UCSD-AML1 (cell line): ENCODE data around the gene AACS.
"Not testable (repeated sequence)": the region's sequence is repeated elsewhere in the genome, so short reads cannot be mapped to it uniquely, and the experiment has no call there.

ENCODE experiments used
- DNase-seq: peaks from one replicate; lab custom pipeline; 2025; ENCODE audit not compliant: unreplicated experiment; lab: John Stamatoyannopoulos, UW

The AACS gene

GRCh38 chr12:125056306-125056705, 8.9 kb upstream of the AACS start:
- no peak for DNase-seq

GRCh38 chr12:125057708-125058107, 7.5 kb upstream of the AACS start:
- DNase-seq: no peak

GRCh38 chr12:125061229-125061628, 4.0 kb upstream of the AACS start:
- DNase-seq: no peak

- DNase-seq: not testable (repeated sequence)
Observed at GRCh38 chr12:125063522-125063921, 1.7 kb upstream of the AACS start.

GRCh38 chr12:125064492-125064891, 743 bp upstream of the AACS start:
- no peak for DNase-seq

GRCh38 chr12:125065919-125066570, 810 bp downstream of the AACS start:
- DNase-seq: no peak

GRCh38 chr12:125068391-125068790, 3.2 kb downstream of the AACS start:
- DNase-seq: no peak

- DNase-seq: no peak
Observed at GRCh38 chr12:125069616-125070015, 4.4 kb downstream of the AACS start.

GRCh38 chr12:125070112-125070511, 4.9 kb downstream of the AACS start:
- DNase-seq: no peak

GRCh38 chr12:125070661-125071390, 5.6 kb downstream of the AACS start:
- DNase-seq: no peak

- no peak for DNase-seq
Observed at GRCh38 chr12:125071456-125071855, 6.2 kb downstream of the AACS start.

- no peak for DNase-seq
Observed at GRCh38 chr12:125072496-125072895, 7.3 kb downstream of the AACS start.

GRCh38 chr12:125074294-125074693, 9.1 kb downstream of the AACS start:
- not testable (repeated sequence) for DNase-seq

GRCh38 chr12:125076103-125076502, 10.9 kb downstream of the AACS start:
- DNase-seq: no peak

GRCh38 chr12:125079084-125079483, 13.8 kb downstream of the AACS start:
- no peak for DNase-seq

- DNase-seq: no peak
Observed at GRCh38 chr12:125079648-125080645, 14.7 kb downstream of the AACS start.

GRCh38 chr12:125081427-125081826, 16.2 kb downstream of the AACS start:
- no peak for DNase-seq

GRCh38 chr12:125083072-125083471, 17.8 kb downstream of the AACS start:
- no peak for DNase-seq

GRCh38 chr12:125088199-125088598, 23.0 kb downstream of the AACS start:
- DNase-seq: not testable (repeated sequence)

- DNase-seq: no peak
Observed at GRCh38 chr12:125089083-125089482, 23.8 kb downstream of the AACS start.

GRCh38 chr12:125089626-125090025, 24.4 kb downstream of the AACS start:
- DNase-seq: no peak
